Measurements from ENCODE around the gene INF2. TPM values are rescaled to one million over a fixed set of nuclear protein-coding genes. Genes with fewer than 3 reads are reported as not detected.

Gene INF2
- total RNA-seq, 1 donor from 2014 or later = 69.2 TPM

DNA sequence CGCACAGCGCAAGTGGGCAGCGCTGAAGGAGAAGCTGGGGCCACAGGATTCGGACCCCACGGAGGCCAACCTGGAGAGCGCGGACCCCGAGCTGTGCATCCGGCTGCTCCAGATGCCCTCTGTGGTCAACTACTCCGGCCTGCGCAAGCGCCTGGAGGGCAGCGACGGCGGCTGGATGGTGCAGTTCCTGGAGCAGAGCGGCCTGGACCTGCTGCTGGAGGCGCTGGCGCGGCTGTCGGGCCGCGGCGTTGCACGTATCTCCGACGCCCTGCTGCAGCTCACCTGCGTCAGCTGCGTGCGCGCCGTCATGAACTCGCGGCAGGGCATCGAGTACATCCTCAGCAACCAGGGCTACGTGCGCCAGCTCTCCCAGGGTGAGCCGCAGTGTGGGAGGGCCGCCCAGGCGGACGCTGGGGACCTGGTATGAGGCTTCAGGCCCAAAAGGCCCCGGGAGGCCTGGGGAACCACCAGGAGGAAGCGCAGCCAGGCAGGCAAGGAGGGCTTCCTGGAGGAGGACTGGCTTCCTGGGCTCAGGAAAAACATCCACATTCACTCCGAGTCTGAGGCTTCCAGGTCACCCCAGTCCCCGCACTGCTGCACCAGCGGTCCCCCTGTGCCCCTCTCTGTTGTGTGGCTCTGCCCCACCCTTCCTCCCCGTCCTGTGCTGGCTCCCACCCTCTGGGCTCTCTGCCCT lies 12.1 kb downstream of the INF2 start:
- TF ChIP-seq, protein P1, sequence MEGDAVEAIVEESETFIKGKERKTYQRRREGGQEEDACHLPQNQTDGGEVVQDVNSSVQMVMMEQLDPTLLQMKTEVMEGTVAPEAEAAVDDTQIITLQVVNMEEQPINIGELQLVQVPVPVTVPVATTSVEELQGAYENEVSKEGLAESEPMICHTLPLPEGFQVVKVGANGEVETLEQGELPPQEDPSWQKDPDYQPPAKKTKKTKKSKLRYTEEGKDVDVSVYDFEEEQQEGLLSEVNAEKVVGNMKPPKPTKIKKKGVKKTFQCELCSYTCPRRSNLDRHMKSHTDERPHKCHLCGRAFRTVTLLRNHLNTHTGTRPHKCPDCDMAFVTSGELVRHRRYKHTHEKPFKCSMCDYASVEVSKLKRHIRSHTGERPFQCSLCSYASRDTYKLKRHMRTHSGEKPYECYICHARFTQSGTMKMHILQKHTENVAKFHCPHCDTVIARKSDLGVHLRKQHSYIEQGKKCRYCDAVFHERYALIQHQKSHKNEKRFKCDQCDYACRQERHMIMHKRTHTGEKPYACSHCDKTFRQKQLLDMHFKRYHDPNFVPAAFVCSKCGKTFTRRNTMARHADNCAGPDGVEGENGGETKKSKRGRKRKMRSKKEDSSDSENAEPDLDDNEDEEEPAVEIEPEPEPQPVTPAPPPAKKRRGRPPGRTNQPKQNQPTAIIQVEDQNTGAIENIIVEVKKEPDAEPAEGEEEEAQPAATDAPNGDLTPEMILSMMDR (IDR thresholded peaks at IDR 0.05; ENCODE audit: unreplicated experiment) = no peak
- no peak overlapping the region for H3K27ac Mint-ChIP-seq

DNA sequence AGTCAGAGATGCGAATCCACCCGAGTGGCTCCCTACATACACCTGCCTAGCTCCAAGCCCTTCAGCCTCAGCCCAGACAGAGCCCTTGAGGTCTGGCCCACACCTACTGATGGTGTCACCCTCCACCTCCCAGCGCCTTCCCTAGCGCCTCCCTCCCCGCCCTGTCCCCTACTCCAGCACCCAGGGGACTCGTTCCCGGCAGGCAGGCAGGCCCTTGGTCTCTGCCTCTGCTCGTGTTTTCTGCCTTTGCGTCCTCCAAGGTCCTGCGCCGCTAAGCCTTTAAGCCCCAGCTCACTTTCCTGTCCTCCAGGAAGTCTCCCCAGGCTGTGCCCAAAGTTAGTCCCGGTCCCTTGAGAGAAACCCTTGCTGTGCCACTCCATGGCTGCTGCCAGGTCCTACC lies 12.7 kb downstream of the INF2 start:
- H3K4me3 Mint-ChIP-seq (ENCODE audit: low read depth) = no peak overlapping the region

More for the DNA sequence above, 12.1 kb downstream of the INF2 start:
- Mint-ChIP-seq H3K27me3 (no peaks in the 10 kb centered on the region), H3K4me1 (ENCODE audit: low read depth) (no peaks in the 10 kb centered on the region), H3K9me3 (ENCODE audit: low read depth) (no peaks in the 10 kb centered on the region), H3K36me3 (ENCODE audit: insufficient read depth) (peaks cover 13% of the 10 kb centered on the region), H3K4me3 (ENCODE audit: low read depth) (no peak overlapping the region)
- DNase-seq (ENCODE audit: low spot score, unreplicated experiment) = no peak

DNA sequence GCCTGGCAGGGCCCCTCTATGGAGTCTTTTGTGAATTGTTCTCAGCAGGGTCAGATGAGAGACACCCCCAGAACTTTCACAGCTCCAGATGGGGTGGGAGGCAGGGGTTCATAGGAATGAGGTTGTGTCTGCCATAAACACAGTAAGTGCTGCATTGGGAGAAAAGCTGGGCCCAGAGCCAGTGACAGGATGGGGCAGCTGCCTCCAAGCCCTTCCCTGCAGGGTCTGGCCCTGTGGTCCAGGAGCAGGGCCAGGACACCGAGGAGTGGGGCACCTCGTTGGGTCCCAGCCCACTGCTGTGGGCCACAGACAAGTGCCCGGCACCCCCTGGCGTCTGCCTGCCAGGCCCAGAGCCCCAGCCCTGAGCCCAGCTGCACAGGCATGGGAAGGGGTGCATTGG lies 13.3 kb downstream of the INF2 start:
- Mint-ChIP-seq H3K9me3 (ENCODE audit: low read depth) (no peaks in the 10 kb centered on the region), H3K36me3 (ENCODE audit: insufficient read depth) (peaks cover 13% of the 10 kb centered on the region), H3K4me3 (ENCODE audit: low read depth) (no peak overlapping the region), H3K27me3 (no peaks in the 10 kb centered on the region), H3K27ac (no peak overlapping the region), H3K4me1 (ENCODE audit: low read depth) (no peaks in the 10 kb centered on the region)
- TF ChIP-seq, protein P1 (IDR thresholded peaks at IDR 0.05; ENCODE audit: unreplicated experiment) = no peak
- DNase-seq (ENCODE audit: low spot score, unreplicated experiment) = no peak

More for the DNA sequence above, 12.7 kb downstream of the INF2 start:
- no peaks in the 10 kb centered on the region for H3K9me3 Mint-ChIP-seq (ENCODE audit: low read depth)
- peaks cover 13% of the 10 kb centered on the region for H3K36me3 Mint-ChIP-seq (ENCODE audit: insufficient read depth)
- no peak for DNase-seq (ENCODE audit: low spot score, unreplicated experiment)
- TF ChIP-seq, protein P1 (IDR thresholded peaks at IDR 0.05; ENCODE audit: unreplicated experiment) = no peak
- no peaks in the 10 kb centered on the region for H3K27me3 Mint-ChIP-seq
- no peaks in the 10 kb centered on the region for H3K4me1 Mint-ChIP-seq (ENCODE audit: low read depth)
- H3K27ac Mint-ChIP-seq = no peak overlapping the region

DNA sequence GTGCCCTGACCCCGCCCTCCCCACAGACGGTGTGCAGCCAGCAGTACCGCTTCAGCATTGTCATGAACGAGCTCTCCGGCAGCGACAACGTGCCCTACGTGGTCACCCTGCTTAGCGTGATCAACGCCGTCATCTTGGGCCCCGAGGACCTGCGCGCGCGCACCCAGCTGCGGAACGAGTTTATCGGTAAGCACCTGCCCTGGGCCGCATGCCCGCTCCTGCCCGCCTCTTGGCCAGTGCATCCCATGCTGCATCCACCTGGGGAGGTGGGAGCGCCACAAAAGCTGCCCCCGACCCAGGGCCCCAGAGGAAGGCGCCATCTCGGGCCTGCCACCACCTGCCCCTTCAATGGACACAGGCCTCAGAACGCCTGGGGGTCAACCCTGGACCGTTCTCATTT lies 13.9 kb downstream of the INF2 start:
- Mint-ChIP-seq H3K27me3 (no peaks in the 10 kb centered on the region), H3K27ac (no peak overlapping the region)

DNA sequence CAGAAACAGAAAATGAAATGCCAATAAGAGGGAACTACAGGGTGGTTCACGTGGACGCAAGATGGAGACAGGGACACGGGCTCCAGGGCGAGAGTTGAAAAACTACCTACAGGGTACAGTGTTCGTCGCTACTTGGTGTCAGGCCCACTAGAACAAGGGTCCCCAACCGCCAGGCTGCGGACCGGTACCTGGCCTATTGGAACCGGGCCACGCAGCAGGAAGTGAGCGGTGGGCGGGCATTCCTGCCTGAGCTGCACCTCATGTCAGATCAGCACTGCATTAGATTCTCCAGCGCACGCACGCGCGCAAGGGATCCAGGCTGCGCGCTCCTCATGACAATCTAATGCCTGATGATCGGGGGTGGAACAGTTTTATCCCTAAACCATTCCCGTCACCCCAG lies 14.8 kb downstream of the INF2 start:
- DNase-seq (ENCODE audit: low spot score, unreplicated experiment) = no peak
- no peak overlapping the region for H3K4me3 Mint-ChIP-seq (ENCODE audit: low read depth)
- H3K36me3 Mint-ChIP-seq (ENCODE audit: insufficient read depth) = peaks cover 13% of the 10 kb centered on the region
- no peaks in the 10 kb centered on the region for H3K27me3 Mint-ChIP-seq
- no peak overlapping the region for H3K27ac Mint-ChIP-seq
- no peaks in the 10 kb centered on the region for H3K9me3 Mint-ChIP-seq (ENCODE audit: low read depth)
- TF ChIP-seq, protein P1 (IDR thresholded peaks at IDR 0.05; ENCODE audit: unreplicated experiment) = no peak
- no peaks in the 10 kb centered on the region for H3K4me1 Mint-ChIP-seq (ENCODE audit: low read depth)

More for the DNA sequence above, 13.9 kb downstream of the INF2 start:
- Mint-ChIP-seq H3K36me3 (ENCODE audit: insufficient read depth) (peaks cover 13% of the 10 kb centered on the region), H3K4me1 (ENCODE audit: low read depth) (no peaks in the 10 kb centered on the region), H3K4me3 (ENCODE audit: low read depth) (no peak overlapping the region), H3K9me3 (ENCODE audit: low read depth) (no peaks in the 10 kb centered on the region)
- no peak for DNase-seq (ENCODE audit: low spot score, unreplicated experiment)
- TF ChIP-seq, protein P1 (IDR thresholded peaks at IDR 0.05; ENCODE audit: unreplicated experiment) = no peak
